Choroid plexus epithelial cell (primary cell): Measurements from ENCODE around the gene MTMR12.
"Not testable (repeated sequence)": the region's sequence is repeated elsewhere in the genome, so short reads cannot be mapped to it uniquely, and the experiment has no call there.

ENCODE experiments used
- DNase-seq: peaks from one replicate; pipeline ENCODE4 v3.0.0-alpha.2; 2010; ENCODE audit warnings: low read depth
- H3K4me3 ChIP-seq: 2 replicates; pipeline ENCODE4 v1.5.1; 2011; ENCODE audit warnings: low read depth, mild to moderate bottlenecking, control low read depth, low read length, moderate library complexity
- CTCF ChIP-seq: conservative IDR thresholded peaks from 2 replicates; pipeline ENCODE4 v1.5.1; 2011; ENCODE audit warnings: low read depth, mild to moderate bottlenecking, control low read depth, inconsistent platforms, low read length, moderate library complexity

MTMR12 gene

GRCh38 chr5:32285510-32286138 is 27.1 kb downstream of the MTMR12 start:
- no peak for DNase-seq
- H3K4me3 ChIP-seq, result no peak overlapping the region
- no peak for TF ChIP-seq CTCF

DNA sequence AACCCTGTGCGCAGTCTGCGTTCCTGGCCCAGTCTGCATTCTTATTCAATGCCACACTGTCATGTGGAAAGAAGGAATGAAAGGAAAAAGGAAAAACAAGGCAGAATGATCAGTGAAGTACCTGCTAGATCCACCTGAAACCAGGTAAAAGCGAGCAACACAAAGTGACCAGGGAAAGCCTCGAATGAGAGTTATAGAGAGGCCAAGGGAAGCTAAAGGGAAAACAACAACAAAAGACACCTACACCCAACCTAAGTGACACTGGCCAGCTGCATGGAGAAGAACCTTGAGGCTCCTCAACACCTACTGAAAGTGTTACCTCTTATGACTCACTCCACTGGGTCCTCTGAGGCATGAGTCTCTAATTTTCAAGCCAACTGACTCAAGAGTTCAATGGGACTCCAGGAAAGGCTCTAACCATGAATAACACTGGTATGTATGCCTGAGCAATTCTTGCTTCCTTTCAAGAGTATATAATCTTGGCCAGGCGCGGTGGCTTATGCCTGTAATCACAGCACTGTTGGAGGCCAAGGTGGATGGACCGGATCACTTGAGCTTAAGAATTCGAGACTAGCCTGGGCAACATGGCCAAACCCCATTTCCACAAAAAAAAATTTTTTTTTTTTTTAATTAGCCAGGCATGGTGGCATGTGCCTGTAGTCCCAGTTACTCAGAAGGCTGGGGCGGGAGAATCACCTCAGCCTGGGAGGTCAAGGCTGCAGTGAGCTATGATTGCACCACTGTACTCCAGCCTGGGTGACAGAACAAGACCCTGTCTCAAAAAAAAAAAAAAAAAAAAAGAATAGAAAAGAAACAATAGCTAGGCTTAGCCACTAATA is 29.0 kb downstream of the MTMR12 start:
- no peak for TF ChIP-seq CTCF
- DNase-seq, result peak; percentile 58
- no peak overlapping the region for H3K4me3 ChIP-seq

GRCh38 chr5:32283061-32283460 is 29.7 kb downstream of the MTMR12 start:
- no peak for TF ChIP-seq CTCF
- no peak overlapping the region for H3K4me3 ChIP-seq
- no peak for DNase-seq

- no peak for DNase-seq
- no peak for TF ChIP-seq CTCF
- H3K4me3 ChIP-seq, result no peak overlapping the region
These were observed 30.1 kb downstream of the MTMR12 start for GRCh38 chr5:32282633-32283032.

GRCh38 chr5:32281378-32282133 is 31.2 kb downstream of the MTMR12 start:
- H3K4me3 ChIP-seq, DNase-seq: not testable (repeated sequence)

DNA sequence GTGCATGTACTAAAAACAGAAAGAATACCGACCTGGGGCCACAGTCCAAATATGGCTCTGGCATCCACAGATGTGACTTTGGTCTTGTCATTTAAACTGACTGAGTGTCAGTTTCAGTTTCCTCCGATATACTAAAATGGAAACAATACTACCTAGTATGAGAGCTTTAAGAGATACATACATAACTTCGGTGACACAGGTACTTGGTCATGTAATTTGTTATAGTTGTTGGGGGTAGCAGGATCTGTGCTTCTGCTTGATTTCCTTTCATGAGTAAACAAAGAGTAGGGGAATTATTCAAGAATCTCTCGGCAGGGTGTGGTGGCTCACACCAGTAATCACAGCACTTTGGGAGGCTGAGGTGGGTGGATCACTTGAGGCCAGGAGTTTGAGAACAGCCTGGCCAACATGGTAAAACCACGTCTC is 32.1 kb downstream of the MTMR12 start:
- H3K4me3 ChIP-seq, result no peak overlapping the region
- no peak for TF ChIP-seq CTCF
- no peak for DNase-seq

DNA sequence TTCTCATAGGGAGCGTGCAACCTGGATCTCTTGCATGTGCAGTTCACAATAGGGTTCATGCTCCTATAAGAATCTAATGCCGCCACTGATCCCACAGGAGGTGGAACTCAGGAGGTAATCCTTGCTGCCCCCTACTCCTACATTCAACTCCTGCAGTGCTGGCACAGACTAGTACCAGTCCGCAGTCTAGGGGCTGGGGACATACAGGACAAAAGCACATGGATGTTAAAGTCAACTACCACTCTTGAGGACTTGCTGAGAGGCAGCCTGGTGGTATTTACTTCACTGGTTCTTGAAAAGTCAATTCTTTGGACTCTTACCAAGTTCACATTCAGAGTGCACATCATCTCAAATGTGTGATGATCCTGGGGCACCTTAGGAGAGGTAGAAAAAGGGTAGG is 33.0 kb downstream of the MTMR12 start:
- H3K4me3 ChIP-seq, result no peak overlapping the region
- no peak for TF ChIP-seq CTCF
- DNase-seq, result no peak
